SK-N-MC (cell line): ENCODE data around the gene BCKDHB.

Experiments used
- EZH2 ChIP-seq: fragments of 200-600 bp; sonication (generic); IDR thresholded peaks from one replicate; pipeline ENCODE4 v1.6.1; 2017; ENCODE audit warnings: antibody characterized with exemption
- POLR2AphosphoS5 ChIP-seq: IDR thresholded peaks from 2 replicates; pipeline ENCODE4 v1.6.1; 2012; ENCODE audit warnings: mild to moderate bottlenecking, low read depth, low read length, borderline replicate concordance

GRCh38 chr6:80333342-80333741 lies 226.9 kb downstream of the BCKDHB start:
- TF ChIP-seq POLR2AphosphoS5 (no peak; the same call in 1 of the 2 replicates), EZH2 (no peak)
